Measurements from ENCODE around the gene MUC6.

GRCh38 chr11:1008803-1009145 is 27.7 kb downstream of the MUC6 start:
- TF ChIP-seq CTCF (conservative IDR thresholded peaks at IDR 0.05; ENCODE audit: low read depth, low read length): no peak
- TF ChIP-seq EZH2 (IDR thresholded peaks at IDR 0.05; ENCODE audit: borderline replicate concordance, low read depth, low read length, poor library complexity, severe bottlenecking): no peak
